Fibroblast of peridontal ligament (primary cell): ENCODE measurements around the gene CTIF.

Experiments used
- DNase-seq: peaks from one replicate; pipeline ENCODE4 v3.0.0-alpha.2; 2010; ENCODE audit errors: extremely low read depth

Gene CTIF

DNA sequence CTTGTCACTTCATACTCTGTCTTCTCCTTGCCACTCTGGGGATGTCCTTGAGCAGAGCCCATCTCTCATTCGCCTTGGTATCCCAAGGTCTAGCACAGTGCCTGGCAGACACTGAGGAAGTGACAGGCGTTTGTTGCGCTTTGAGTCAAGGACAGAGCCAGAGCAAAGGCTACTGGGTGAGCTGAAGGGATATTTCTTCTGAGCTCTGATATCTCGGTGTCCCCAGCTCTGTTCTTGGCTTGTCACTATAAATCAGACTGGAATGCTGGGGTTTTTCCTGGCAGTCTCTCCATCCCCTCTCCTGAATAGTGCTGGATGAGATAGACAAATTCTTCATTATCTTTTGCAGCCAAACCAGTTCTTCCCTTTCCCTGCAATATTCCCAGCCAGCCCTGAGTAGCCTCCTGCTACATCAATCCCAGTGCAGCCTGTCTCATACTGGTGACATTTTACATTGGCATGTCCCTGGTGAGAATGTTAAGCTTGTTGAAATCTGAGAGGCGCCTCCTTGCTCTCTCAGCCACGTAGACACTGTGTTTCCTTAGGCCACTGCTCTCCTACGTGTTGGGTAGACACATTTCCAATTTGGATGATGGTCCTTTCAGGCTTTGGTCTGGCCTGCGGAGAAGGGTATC is 61.7 kb downstream of the CTIF start:
- DNase-seq: no peak

DNA sequence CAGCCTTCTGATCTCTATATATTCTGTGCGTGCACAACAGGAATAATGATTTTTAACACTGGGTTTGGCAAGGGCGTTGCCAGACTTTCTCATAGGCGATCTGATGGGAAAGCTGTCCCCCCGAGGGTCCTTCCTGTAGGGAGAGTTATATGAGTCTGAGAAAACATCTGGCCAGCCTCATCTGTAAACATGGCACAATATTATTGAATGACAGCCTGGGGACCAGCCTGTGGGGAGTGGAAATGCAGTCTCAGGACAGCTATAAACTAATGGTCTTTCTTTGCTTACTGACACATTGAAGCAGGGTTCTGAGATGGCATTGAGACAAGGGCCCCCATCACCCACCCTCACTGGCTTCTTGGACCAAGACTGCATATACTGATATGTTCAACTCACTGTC is 62.5 kb downstream of the CTIF start:
- DNase-seq: no peak

DNA sequence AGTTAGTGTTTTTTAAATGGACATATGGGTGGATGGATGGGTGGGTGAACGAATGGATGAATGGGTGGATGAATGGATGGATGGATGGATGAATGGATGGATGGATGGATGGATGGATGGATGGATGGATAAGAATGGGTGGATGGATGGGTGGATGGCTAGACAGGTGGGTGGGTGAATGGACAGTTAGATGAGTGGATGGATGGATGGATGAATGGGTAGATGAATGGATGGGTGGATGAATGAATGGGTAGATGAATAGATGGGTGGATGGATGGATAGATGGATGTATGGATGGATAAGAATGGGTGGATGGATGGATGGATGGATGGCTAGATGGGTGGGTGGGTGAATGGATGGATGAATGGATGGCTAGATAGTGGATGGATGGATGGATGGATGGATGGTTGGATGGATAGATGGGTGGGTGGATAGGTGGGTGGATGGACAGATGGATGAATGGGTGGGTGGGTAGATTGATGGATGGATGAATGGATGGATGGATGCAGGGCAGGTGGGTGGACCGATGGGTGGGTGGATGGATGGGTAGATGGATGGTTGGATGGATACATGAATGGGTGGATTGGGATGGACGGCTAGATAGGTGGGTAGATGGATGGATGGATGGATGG is 64.0 kb downstream of the CTIF start:
- DNase-seq: no peak

DNA sequence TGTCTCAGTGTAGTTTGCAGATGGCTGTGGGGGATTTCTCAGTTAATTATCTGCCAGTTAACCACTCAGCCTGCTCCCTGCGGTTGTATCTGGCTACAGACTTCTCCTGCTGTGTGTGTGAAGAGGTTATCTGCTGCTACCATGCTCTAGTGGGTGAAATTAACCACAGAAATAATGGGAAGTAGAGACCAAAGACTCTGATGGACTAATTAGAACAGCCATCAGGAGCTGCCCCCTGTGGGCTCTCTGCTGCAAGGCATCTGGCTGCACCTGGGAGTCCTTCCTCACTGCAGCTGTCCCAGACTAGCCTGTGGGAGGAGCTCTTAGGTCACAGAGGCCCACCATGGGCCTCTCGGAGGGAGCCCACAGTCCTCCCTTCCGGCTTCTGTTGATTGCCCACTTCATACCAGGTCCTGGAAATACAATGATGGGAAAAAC is 66.6 kb downstream of the CTIF start:
- no peak for DNase-seq

DNA sequence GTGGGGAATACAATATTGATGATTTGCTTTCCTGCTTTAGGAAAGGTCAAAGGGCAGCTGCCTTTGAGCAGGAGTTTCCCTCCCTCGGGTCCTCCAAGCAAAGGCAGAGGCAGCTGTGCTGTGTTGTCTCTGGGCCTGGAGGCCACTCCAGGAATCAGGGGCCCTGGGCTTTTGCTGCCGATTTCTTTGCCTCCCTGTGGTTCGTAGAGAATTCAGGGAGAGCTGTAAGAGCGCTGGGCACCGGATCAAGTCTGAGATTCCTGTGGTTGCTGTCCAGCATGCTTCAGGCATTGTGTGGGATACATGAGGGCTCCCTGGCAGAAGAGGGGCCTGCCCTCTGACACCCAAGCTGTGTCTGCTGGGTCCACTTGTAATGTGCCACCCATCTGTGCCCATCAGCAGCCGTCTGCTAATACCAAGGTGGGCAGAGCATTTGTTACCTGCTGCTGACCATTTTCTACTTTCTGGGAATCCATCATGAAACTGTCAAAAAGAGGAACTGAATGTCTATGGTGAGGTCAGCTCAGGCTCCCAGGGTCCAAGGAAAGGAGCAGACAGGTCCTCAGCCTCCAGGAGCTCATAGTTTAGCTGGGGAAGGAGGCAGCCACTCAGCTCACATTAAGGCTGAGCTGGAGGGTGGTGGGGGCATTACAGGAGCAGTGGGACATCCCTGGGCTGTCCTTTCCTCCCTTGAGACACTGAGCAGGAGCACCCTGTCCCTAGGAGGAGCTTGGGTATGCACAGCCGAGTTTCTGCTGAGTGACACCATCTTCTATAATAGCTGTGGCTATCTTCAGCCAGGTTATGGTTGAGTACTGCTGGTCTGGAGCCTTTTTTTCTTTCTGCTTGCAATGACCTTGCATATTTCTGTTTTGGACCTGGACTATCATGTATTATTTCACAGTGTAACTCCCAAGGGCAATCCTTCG is 68.5 kb downstream of the CTIF start:
- peak; percentile 93 for DNase-seq

DNA sequence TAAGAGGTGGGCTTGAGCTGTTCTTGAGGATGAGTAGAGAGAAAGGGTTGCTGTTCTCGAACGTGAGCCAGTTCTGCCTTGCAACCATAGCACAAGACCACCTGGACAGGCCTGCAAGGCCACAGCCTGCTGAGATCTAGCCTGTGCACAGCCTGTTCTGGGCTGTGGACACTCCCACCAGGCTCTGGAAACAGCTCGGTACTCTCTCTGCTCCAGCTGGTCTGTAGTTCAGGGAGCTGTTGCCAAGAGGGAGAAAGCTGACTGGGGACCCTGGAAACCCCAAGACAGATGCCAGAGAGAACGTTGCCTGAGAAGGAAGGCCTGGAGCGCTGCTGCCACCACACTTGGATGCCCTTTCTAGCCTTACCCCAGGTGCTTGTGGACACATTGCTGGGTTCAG is 69.8 kb downstream of the CTIF start:
- no peak for DNase-seq

DNA sequence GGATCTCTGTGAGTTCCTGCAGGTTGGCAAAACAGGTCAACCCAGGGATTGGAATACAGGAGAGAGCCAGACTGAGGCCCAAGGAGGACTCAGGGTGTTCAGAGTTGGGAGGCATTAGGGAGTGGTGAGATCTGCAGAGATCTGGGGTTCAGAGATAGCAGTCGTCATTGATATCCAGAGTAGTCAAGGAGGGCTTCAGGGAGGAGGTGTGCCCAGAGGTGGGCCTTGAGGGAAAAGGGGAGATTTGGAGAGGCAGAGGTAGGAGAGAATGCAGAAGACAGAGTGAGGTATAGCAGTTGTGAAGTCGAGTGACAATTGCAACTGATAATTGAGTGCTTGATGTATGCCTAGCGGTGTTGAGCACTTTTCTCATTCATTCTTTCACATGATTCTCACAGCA is 70.3 kb downstream of the CTIF start:
- DNase-seq: no peak

DNA sequence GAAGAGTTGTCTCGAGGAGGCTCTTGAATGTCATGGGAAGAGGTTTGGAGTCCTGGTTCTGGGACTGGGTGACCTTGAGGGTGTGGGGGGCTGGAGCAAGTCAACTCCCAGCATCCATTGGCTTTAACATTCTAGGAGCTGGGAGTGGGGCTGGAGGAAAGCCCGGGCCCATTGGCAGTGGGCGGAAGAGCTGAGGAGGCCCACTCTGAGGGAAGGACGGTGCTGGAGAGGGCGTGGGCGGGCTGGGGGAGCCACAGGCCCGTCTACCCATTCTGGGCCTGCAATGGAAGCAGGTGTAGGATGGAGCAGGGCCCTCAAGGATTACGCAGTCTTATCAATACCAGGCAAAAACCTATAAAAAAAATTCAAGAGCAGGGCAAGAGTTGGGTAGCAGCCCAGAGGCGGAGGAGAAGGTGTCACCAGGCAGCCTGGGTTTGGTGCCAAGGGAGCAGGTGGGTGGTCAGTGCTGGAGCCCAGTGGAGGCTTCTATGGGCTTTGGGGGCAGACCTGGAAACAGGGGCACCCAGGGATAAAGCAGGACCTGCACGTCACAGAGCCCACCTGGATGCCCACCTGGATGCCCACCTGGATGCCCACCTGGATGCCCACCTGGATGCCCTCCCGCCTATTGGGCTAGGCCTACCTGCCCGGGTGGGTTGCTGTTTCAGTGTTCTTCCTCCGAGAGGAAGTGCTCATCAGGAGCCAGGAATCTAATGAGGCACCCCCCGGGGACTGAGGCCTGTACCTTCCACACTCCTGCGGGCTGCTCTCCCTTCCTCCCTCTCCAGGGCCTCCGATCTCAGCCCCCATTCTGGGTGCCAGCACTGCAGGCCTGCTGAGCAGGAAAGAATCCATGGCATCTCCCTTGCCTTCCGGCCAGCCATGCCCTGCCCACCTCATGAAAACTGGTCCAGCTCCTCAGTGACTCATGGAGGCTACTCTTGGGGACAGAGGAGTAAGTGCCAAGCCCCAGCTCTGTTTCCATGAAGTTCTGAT is 71.3 kb downstream of the CTIF start:
- DNase-seq: no peak

DNA sequence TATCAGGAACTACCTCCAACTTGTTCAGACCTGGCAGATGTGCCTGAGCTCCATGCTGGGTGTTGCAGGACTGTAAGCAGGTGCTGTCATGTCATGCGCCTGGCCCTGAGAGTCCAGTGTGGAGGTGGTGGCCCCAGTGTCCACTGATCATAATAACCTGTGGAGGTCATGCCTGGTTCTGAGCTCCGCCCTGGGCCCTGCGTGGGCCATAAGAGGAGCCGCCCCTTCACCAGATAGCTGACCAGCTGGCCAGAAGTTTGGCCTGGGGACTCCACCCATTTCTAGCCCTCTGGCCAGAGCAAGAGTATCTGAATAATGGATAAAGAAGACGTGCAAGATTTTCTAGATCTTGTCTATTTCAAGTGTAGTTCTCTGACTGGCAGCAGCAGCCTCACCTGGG is 72.4 kb downstream of the CTIF start:
- no peak for DNase-seq

DNA sequence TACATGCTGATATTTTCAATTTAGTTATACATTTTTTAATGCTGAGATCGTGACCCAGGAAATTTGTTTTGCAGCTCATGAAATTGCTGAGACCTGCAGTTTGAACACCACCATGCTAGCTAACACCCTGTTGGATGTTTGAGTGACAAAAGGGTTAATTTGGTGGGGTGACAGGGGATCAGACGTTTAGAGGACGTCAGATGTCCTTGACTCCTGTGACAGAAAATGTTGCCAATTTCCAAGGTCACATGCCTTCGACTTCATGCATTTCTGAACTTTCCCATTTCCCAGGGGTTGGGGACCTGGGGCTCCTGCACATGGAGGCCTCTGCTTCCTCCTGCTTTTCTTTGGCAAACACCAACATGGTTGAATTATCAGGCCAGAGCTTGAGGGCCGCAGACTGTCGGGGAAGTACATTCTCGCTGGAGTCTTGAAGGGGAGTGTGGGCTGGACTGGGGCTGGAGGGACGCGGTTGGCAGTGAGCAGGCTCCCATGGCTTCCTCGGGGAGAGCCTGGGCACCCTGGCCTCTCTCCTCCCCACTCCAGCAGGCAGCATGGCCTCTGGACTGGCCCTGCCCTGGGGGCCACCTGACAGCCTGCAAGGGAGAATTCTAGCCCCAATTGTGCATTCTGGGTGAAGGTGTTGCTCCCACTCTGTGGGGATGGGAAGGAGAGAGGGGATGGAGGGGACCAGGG is 73.1 kb downstream of the CTIF start:
- DNase-seq: no peak

DNA sequence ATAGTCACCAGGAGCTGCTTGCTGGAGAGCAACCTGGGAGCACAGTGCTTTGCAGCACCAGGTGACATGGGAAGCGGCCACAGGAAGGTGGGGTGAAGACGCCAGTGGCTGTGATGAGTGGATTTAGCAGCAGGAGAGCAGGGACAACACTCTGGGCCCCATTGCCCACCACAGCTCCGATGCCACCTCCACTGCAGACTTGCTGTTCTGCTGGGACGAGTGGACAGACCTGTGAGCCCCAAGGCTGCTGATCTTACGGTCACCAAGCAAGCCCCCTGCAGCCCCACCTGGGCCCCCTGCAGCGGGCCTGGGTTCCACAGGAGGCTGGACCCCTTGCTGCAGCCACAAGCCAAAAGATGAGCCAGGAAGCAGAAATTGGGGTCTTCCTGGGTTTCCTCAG is 73.7 kb downstream of the CTIF start:
- no peak for DNase-seq

DNA sequence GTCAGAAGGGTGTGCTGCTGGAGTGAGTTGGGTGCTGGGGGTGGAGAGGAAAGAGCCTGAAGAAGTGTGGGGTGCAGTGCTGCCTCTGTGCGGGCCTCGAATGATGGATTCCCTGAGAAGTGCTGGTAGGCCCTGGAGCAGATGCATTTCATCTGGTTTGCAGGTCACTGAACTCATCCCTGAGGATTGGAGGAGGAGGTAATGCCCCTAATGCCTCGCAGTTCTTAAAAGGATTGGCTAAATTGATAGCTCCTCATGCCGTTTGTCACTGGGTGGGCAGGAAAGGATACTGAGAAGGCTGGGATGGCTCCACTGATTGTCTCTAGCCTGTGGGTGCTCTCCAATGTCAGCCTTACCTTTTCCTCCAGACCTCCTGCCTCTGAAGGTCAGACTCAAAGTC is 74.1 kb downstream of the CTIF start:
- no peak for DNase-seq

DNA sequence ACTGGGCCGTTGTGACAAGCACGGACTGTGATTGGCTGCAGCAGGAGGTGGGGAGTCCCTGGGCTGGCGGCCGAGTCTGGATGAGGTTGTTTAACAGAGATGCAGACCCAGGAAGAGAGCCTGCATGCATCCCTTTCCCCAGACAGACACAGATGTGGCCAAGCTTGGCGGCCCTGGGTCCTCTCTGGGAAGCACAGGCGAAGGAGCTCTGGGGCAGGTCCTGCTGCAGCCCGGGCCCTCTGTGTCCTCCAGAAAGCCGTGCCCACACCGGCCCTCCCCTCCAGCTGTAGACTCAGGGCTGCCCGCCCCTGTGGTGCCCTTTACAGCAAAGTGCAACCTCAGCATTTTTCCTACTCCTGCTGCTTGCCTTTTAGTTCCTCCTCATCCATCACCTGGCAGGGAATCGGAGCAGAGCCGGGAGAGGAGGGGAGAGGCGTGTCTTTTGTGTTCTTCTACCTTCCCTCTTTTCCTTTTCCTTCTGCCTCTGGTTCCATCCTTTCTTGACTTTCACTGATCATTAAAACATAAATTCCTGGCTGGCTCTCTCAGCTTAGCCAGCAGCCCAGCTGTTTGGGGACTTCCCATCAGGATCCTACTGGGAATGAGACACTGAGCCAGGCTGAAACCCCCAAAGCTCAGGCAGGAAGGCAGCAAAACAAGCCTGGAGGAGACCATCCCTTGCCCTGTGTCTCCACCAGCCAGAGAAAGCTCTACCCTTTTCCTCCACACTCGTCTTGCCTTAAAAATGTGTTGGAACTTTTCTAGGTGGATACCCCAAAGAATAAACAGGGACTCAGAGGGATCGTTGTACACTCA is 75.0 kb downstream of the CTIF start:
- no peak for DNase-seq

DNA sequence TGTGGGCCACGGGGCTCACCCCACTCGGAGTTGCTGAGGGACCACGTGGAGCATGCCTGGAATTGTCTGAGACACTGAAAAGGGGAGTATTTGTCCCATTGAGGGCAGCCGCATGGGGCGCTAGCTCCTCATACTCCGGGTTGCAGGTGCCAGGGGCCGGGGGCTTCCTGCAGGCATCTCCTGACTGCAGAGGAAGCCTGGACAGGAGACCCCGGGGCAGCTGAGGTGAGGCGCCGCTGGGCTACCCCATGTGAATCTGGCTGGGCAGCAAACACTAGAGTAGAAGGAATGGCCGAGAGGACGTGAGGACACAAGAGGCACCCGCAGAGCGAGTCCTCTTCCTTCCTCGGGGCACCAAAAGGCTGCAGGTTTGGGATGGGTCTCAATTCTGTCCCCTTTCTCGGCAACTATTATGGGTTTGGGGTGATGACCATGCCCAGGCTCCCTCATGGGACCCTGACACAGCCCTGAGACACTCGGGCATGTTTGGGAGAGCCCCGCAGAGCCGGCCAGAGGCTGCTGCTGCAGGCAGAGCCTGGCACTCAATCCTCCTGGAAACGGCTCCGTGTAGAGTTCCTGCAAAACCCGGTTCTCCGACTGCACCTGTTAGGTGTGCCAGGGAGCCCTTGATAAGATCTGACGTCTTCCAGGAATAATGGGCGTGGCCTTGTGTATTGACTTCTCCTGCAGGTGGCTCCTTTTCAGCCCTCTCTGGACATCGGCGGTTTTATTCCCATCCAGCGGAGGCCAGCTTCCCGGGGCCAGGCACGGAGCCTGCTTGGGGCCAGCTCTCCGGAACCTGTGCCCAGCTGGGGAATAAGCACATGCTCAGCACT is 77.0 kb downstream of the CTIF start:
- DNase-seq: no peak

DNA sequence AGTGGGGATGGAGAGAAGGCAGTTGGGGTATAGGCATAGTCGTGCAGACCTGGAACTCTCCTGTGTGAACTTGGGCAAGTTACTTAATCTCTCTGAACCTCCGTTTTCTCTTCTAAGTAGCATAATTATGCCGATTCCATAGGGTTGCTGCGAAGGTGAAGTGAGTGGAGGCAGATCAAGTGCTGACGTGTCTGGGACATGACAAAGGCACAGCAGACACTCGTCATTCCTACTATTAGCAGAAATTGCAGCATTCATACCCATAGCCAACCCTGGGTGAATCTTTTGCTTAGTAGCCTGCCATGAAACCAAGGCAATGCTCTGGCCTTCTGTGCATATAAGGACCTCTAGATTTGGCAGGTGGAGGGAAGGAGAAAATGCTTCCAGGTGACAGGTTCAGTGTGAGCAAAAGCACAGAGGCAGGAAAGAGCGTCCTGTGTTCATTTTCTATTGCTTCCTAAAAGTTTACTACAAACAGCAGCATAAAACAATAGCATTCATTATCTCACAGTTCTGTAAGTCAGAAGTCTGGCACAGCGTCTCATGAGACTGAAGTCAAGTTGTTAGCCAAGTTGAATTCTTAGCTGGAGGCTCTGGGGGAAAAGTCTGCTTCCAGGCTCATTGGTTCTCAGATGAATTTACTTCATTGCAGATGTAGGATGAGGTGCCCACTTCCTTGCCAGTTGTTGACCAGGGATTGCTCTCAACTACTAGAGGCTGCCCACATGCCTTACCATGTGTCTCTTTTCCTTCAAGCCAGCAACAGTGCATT is 77.8 kb downstream of the CTIF start:
- peak; percentile 56 for DNase-seq

DNA sequence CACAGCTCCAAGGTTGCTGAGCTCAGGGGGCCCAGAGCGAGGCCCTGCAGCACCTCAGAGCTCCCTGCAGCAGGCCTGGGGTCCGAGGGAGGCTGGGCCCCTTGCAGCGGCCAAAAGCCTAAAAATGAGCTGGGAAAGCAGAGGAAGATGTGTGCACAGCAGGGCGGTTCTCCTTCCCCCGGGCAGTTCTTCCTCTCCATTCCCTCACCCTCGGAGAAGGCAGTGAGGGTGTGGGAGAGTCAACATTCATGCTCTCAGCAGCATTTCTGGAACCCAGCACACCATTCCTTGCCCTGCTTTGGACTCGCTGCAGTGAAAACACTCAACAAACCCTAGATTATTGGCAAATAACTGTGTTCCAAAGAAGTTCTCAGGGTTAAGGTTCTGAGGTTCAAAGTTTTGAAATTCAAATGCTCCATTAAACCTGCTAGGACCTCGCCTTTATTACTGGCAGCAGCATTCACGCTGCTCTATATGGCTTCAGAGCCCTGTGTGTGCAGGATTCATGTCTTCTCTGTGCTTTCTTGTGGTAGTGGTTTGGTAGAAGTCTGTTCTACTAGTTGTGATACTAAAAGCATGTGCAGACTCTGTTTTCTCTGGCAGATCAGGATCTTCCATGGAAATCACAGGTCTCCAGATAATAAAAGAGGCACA is 79.1 kb downstream of the CTIF start:
- no peak for DNase-seq

DNA sequence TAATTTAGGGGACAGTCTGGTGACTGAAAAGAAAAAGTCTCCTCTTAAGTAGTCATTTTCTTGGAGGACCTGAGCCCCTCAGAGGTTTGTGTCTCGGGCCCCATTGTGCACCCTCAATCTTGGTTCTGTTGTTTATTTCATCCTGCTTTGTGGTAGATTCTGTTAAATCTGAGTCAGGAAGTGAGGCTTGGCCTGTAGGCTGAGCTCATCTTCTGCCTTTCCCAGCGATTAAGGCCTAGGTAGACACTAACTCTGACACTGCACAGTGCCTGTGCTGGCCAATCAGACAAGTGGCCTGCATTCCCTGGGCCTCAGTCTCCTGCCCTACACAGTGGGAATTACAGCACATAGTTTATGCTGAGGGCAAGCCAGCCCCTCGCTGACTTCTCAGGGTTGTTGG is 80.2 kb downstream of the CTIF start:
- no peak for DNase-seq

DNA sequence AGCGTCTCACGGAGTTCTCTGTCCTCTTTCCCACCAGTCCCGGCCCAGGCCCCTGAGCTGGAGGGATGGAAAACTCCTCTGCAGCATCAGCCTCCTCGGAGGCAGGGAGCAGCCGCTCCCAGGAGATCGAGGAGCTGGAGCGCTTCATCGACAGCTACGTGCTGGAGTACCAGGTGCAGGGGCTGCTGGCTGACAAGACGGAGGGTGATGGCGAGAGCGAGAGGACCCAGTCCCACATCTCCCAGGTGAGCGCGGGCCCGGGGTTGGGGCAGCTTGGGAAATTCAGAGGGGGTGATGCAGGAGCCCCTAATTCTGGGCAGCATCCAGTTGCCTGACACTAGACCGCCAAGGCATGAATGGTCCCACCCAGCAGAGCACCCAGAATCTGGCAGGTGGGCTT is 80.7 kb downstream of the CTIF start:
- no peak for DNase-seq
